Measurements from ENCODE around the gene LRRC43. TPM values are rescaled to one million over a fixed set of nuclear protein-coding genes. Genes with fewer than 3 reads are reported as not detected.

LRRC43 gene
- total RNA-seq, 6 experiments from 2014 or later, result not detected

- DNase-seq, result no peak
- Mint-ChIP-seq H3K4me1 (ENCODE audit: low read depth) (peaks cover 7% of the 10 kb centered on the region), H3K27ac (no peak overlapping the region), H3K36me3 (ENCODE audit: low read depth) (peaks cover 31% of the 10 kb centered on the region), H3K27me3 (ENCODE audit: insufficient read depth) (no peaks in the 10 kb centered on the region; the same call in 1 of the 2 replicates), H3K4me3 (no peak overlapping the region), H3K9me3 (no peaks in the 10 kb centered on the region)
- TF ChIP-seq CTCF (IDR thresholded peaks at IDR 0.05), result no peak
Measured at GRCh38 chr12:122230798-122231197, 47.9 kb downstream of the LRRC43 start.

- H3K27ac Mint-ChIP-seq, result no peak overlapping the region
- peaks cover 26% of the 10 kb centered on the region for H3K36me3 Mint-ChIP-seq (ENCODE audit: low read depth)
- no peak overlapping the region for H3K4me3 Mint-ChIP-seq
- DNase-seq, result no peak
- TF ChIP-seq CTCF (IDR thresholded peaks at IDR 0.05), result no peak
- H3K9me3 Mint-ChIP-seq, result no peaks in the 10 kb centered on the region
- no peaks in the 10 kb centered on the region for H3K27me3 Mint-ChIP-seq (ENCODE audit: insufficient read depth)
- H3K4me1 Mint-ChIP-seq (ENCODE audit: low read depth), result no peaks in the 10 kb centered on the region
Measured at GRCh38 chr12:122232691-122233090, 49.8 kb downstream of the LRRC43 start.

GRCh38 chr12:122235741-122236140, 52.8 kb downstream of the LRRC43 start:
- Mint-ChIP-seq H3K4me3 (no peak overlapping the region), H3K9me3 (no peaks in the 10 kb centered on the region), H3K27me3 (ENCODE audit: insufficient read depth) (no peaks in the 10 kb centered on the region), H3K36me3 (ENCODE audit: low read depth) (peaks cover 35% of the 10 kb centered on the region), H3K27ac (no peak overlapping the region), H3K4me1 (ENCODE audit: low read depth) (no peaks in the 10 kb centered on the region)
- no peak for DNase-seq
- TF ChIP-seq CTCF (IDR thresholded peaks at IDR 0.05), result no peak

GRCh38 chr12:122238861-122239260, 55.9 kb downstream of the LRRC43 start:
- H3K9me3 Mint-ChIP-seq, result no peaks in the 10 kb centered on the region
- TF ChIP-seq CTCF (IDR thresholded peaks at IDR 0.05), result no peak
- peaks cover 20% of the 10 kb centered on the region for H3K36me3 Mint-ChIP-seq (ENCODE audit: low read depth)
- H3K27me3 Mint-ChIP-seq (ENCODE audit: insufficient read depth), result 0 out of 2 replicates have a peak, but pooled peaks cover under 1% of the 10 kb centered on the region
- no peaks in the 10 kb centered on the region for H3K4me1 Mint-ChIP-seq (ENCODE audit: low read depth)
- H3K4me3 Mint-ChIP-seq, result no peak overlapping the region
- H3K27ac Mint-ChIP-seq, result no peak overlapping the region
- no peak for DNase-seq

GRCh38 chr12:122243965-122244364, 61.0 kb downstream of the LRRC43 start:
- no peak for TF ChIP-seq CTCF (IDR thresholded peaks at IDR 0.05)
- H3K9me3 Mint-ChIP-seq, result no peaks in the 10 kb centered on the region
- DNase-seq, result no peak

More at GRCh38 chr12:122243965-122244364, 61.0 kb downstream of the LRRC43 start:
- Mint-ChIP-seq H3K36me3 (ENCODE audit: low read depth) (peaks cover 18% of the 10 kb centered on the region), H3K27ac (no peak overlapping the region), H3K4me1 (ENCODE audit: low read depth) (no peaks in the 10 kb centered on the region), H3K27me3 (ENCODE audit: insufficient read depth) (0 out of 2 replicates have a peak, but pooled peaks cover 2% of the 10 kb centered on the region), H3K4me3 (no peak overlapping the region)

Measured in HFFc6 (cell line).